GM18909 (cell line): ENCODE data around the gene AKR7A2.

Experiments used
- ATAC-seq: cut with Tn5 transposase; IDR thresholded peaks from one replicate; pipeline ENCODE4 v1.9.1; 2021; ENCODE audit warnings: mild to moderate bottlenecking; ENCODE audit not compliant: unreplicated experiment, poor library complexity

Gene AKR7A2

GRCh38 chr1:19326748-19327065 lies 14.8 kb upstream of the AKR7A2 start:
- ATAC-seq, result no peak

DNA sequence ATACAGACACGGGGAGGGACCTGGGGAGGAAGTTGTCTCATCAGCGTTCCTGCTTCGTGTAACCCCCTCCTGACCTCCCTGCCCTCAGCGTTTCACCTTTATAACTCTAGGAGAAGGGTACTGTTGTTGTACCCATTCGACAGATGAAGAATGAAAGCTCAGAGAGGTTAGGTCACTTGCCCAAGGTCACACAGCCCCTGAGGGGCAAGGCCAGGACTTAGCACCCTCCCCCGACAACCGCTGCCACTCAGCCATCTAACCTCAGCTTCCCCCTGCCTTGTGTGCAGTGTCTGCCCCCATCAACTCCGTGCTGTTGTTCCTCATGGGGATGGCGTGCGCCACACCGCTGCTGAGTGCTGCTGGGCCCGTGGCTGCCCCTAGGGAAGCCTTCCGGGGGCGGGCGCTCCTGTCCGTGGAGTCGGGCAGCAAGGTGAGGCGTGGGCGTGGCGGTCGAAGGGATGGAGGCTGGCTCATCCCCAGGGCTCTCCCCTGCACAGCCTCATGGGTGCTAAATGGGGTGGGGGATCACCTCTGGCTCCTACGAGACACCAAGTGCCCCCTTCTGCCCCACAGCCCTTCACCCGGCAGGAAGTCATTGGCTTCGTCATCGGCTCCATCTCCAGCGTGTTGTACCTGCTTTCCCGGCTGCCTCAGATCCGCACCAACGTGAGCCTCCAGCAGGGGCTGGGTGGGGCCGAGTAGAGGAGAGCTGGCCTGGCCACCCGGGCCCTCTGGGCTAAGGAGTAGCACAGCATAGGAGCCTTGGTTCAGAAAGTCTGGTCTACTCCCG lies 14.2 kb upstream of the AKR7A2 start:
- no peak for ATAC-seq

DNA sequence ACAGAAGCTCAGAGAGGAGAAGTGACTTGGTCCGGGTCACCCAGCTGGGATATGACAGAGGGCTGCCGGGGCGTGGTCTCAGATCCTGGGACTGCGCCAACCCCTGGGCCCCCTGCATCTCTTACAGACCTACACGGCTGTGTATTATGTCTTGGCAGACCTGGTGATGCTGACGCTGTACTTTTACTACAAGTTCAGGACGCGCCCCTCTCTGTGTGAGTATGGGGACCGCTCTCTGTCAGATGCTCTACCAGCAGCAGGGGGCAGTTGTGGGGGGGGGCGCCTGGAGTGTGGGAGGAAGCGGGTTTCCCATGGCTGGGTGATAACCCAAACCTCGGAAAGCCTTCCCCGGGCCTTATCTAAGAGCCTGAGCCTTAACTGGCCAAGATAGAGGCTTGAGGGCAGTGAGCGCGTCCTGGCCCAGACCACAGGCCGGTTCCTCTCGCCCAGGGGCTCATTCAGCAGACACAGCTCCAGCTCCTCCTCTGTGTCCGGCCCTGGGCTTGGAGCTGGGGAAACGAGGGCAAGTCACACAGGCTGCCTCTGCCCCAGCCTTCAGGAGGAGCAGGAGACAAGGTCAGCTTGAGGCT lies 13.5 kb upstream of the AKR7A2 start:
- ATAC-seq, result no peak

DNA sequence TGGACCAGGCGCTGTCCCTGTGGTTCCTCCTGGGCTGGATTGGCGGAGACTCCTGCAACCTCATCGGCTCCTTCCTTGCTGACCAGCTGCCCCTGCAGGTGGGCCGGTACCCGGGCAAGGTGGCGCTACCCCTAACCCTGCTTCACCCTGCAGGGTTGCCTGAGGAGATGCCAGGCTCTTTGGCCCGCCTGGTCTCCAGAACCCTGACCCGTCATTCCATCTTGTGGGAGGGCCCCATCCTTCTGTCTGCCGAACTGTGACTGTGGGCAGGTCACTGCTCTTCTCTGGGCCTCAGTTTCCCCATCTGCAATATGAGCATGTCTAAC lies 12.7 kb upstream of the AKR7A2 start:
- ATAC-seq, result no peak

DNA sequence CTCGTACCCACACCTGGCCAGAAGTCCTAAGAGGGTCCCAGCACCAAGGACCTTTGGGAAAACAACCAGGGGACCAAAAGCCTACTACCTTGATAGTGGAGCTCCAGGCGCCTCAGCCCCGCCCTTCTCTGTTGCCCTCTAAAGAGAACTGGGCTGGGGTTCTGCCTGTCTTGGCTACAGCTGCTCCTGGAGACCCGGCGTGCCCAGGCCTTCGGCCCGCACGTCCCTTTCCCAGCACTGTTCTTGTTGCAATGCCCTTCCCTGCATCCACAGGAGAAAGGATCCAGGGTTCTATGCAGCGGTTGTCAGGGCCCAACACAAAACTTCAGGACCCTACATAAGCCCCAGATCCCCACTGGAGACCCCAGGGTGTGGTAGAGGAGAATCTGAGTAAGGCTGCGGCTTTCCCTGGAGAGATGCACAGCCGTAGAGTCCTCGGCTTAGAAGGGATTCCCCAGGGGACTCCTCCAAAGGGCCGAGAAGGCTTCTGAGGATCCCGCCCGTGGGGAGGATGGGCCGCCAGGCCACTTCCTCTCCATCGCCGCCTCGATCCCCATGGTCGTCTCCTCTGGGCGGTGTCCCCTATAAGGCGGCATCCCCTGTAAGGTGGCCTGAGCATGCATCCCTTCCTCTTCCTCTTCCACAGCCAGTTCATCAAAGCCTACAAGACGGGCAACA lies 12.2 kb upstream of the AKR7A2 start:
- ATAC-seq, result no peak

DNA sequence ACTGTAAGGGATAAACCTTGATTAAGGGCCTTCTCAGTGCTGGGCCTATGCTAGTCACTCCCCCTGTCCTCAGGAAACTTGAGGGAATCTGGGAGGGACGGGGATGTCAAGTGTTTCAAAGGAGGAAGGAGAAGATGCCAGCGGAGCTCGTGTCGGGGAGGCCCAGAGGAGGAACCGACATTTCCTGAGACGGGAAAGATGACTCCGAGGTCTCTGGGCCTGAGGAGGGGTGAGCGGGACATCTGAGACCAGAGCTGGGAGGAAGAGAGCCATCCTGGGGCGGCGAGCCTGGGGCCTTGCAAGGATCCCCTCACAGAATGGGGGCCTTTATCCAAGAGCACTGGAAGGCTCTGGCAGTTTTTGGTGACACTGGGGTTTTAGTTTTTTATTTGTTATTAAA lies 10.5 kb upstream of the AKR7A2 start:
- no peak for ATAC-seq

- no peak for ATAC-seq
These were observed 9.1 kb upstream of the AKR7A2 start for GRCh38 chr1:19321071-19321470.

GRCh38 chr1:19319196-19319595 lies 7.3 kb upstream of the AKR7A2 start:
- ATAC-seq, result no peak

- ATAC-seq, result no peak
These were observed 5.4 kb upstream of the AKR7A2 start for GRCh38 chr1:19317126-19317910.

DNA sequence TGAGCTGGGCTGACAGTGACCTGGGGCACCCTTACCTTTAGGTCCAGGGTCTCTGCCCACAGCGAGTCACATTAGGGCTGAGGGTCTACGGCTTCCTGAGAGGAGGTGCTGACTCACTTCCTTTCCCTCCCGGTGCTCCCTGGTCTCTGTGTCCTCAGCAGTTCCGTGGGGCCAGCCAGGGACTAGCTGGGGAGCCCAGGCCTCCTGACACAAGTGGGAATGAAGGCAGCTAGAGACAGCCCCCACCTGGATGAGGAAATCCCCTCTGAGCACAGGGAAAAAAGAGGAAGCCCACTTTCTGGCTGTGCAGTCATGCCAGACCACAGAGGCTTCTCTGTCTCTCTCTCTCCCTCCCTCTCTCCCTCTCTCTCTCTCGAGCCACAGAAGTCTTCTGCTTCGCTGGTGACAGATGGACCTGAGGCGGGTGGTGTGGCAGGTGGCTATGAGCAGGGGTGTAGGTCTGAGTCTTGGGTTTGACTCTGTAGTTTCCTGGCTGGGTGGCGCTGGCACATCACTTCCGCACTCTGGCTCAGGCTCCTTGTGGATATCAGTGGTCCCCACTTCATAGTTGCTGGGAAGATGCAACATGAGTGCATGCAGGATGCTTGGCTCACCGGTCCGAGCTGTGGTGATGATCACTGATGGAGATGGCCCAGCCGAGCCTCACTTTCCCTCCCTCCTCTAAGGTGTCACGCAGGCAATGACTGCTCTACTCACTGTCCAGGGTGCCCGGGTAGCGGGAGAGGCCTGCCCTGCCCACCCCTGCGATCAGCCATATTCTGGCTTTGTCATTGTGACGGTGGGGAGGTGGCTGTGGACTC lies 3.6 kb upstream of the AKR7A2 start:
- ATAC-seq, result peak; percentile 33

- ATAC-seq, result no peak
These were observed 2.3 kb upstream of the AKR7A2 start for GRCh38 chr1:19313961-19314882.

- ATAC-seq, result no peak
These were observed 1.7 kb upstream of the AKR7A2 start for GRCh38 chr1:19313636-19313959.

- ATAC-seq, result peak; percentile 13
These were observed 1.1 kb upstream of the AKR7A2 start for GRCh38 chr1:19312782-19313635.

DNA sequence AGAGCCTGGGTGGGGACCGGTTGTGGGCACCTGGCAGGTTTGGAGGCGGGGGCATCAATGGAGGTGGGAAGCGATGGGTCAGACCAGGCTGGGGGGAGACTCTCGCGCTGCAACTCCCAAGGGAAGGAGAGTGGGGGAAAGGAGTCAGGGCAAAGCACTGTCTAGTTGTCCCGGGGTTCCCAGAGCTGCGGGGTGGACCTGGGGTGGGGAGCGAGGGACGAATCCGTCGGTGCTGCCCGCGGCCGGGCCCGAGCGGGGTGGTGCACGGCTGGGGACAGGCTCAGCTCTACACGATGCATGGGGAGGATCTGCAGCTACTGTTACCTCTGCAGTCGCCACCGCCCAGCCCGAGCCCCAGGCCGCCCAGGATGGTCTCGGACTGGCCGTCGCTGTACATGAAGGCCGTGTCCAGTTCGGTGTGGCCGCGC lies 427 bp downstream of the AKR7A2 start:
- peak; percentile 18 for ATAC-seq

DNA sequence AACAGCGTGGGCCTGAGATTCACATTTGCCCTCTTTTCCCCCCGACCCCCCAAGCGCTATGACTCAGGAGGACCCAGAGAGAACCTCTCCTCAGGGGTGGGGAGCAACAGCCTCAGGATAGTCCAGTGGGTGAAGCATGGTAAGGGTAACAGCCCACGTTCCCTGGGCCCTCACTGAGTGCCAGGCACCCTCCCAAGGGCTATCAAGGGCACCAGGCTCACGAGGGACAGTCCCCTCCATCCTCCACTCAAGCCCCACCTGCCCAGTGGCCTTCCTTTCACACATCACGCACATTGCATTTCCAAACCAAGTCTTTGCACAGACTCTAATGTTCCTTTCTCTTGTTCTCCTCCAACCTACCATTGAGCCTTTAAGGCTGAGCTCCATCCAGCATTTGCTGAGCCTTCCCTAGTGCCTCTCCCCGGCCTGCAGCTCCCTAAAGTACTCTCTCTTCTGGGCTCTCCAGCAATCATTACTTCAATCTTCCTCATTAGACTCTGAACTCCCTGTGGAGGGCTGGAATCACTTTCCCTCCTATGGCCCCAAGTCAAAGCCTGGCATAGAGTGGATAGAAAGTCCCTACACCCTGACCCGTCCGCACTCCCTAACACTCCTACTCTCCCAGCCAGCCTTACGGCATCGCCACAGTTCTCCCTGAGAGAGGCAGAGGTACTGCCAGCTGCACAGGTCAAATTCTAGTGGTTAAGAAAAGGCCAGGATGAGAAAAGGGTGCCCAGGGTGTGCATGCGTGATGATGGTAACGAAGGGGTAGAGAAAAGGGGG lies 1.0 kb downstream of the AKR7A2 start:
- ATAC-seq, result no peak

- no peak for ATAC-seq
These were observed 1.9 kb downstream of the AKR7A2 start for GRCh38 chr1:19310061-19310460.

GRCh38 chr1:19309123-19309813 lies 2.7 kb downstream of the AKR7A2 start:
- no peak for ATAC-seq
